Measurements from ENCODE around the gene DOCK11.

Gene DOCK11

DNA sequence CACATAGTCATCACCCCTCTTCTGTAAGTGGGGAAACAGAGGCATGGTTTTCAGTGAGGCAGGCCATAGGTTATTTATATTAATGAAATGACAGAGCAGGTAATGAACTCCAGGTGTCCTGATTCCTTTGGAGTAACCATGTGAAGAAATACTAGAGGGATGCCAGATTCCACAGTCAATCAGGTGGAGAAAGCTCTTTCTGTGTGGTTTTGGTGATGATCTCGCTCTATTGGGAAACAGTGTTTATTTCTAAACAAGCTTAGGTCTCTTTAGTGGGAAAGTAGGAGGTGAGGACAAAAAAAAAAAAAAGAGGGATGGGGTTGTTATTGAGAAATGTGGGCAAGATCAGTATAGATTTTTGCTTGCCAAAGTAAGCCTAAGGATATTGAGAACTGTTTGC is 12.2 kb downstream of the DOCK11 start:
- peaks cover 0 to 33% (median 21%) of the 10 kb centered on the region in 4 experiments for H3K4me1 ChIP-seq (ENCODE audit: control extremely low read depth in 1 of 4, control insufficient read depth in 4 of 4, insufficient read depth in 4 of 4, low read length in 3 of 4)
- POLR2A ChIA-PET, result no interaction called here
- no peaks in the 10 kb centered on the region for H3K9me3 ChIP-seq (ENCODE audit: control extremely low read depth in 1 of 5, control insufficient read depth in 4 of 5, insufficient read depth in 2 of 5, low read depth in 1 of 5, low read length in 4 of 5)
- H3K4me3 ChIP-seq (ENCODE audit: control insufficient read depth in 1 of 7, extremely low read depth in 1 of 7, insufficient read depth in 4 of 7, low read depth in 2 of 7, low read length in 6 of 7), result no peak overlapping the region
- WGBS (ENCODE audit: insufficient coverage), result 70% methylated on average over 1 of the region's 1 CpG
- H3K36me3 ChIP-seq (ENCODE audit: control insufficient read depth in 4 of 4, insufficient read depth in 4 of 4, low read length in 3 of 4), result peaks cover 0 to 5% (median 0%) of the 10 kb centered on the region in 4 experiments
- CTCF ChIA-PET, result interaction anchor here (1.0 to 1.1 kb wide), 2 partner anchors 14 to 42 kb away, joined by 3 to 4 read pairs; no protein-coding TSS in a partner anchor
- no peak for DNase-seq
- H3K27ac ChIP-seq (ENCODE audit: insufficient read depth in 1 of 2, low read depth in 1 of 2, low read length in 2 of 2, poor library complexity in 1 of 2, severe bottlenecking in 2 of 2), result no peak overlapping the region
- H3K27me3 ChIP-seq (replicated peaks in 2 of 5; ENCODE audit: control insufficient read depth in 4 of 5, insufficient read depth in 5 of 5, low read length in 4 of 5), result no peaks in the 10 kb centered on the region

DNA sequence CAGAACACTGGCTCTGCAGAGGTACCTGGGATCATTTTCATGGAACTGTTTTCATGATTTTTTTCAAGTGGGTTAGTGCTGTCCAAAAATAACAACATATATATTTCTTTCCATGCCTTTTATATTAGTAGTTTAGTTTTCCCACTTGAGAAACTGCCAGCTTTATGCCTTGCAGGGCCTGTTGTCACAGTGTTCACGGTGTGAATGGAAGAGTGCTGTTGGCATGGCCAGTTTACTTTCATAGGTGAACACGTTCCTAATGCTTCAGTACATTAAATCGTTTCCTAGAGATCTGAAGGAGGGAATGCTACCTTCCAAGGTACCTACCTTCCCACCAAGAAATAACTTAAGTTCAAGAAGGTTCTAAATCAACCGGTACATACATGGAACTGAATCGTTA is 12.6 kb downstream of the DOCK11 start:
- Histone ChIP-seq H3K4me3 (ENCODE audit: control insufficient read depth in 1 of 7, extremely low read depth in 1 of 7, insufficient read depth in 4 of 7, low read depth in 2 of 7, low read length in 6 of 7) (no peak overlapping the region), H3K27ac (ENCODE audit: insufficient read depth in 1 of 2, low read depth in 1 of 2, low read length in 2 of 2, poor library complexity in 1 of 2, severe bottlenecking in 2 of 2) (no peak overlapping the region), H3K27me3 (replicated peaks in 2 of 5; ENCODE audit: control insufficient read depth in 4 of 5, insufficient read depth in 5 of 5, low read length in 4 of 5) (no peaks in the 10 kb centered on the region), H3K9me3 (ENCODE audit: control extremely low read depth in 1 of 5, control insufficient read depth in 4 of 5, insufficient read depth in 2 of 5, low read depth in 1 of 5, low read length in 4 of 5) (no peaks in the 10 kb centered on the region), H3K4me1 (ENCODE audit: control extremely low read depth in 1 of 4, control insufficient read depth in 4 of 4, insufficient read depth in 4 of 4, low read length in 3 of 4) (peaks cover 0 to 28% (median 19%) of the 10 kb centered on the region in 4 experiments), H3K36me3 (ENCODE audit: control insufficient read depth in 4 of 4, insufficient read depth in 4 of 4, low read length in 3 of 4) (peaks cover 0 to 5% (median 1%) of the 10 kb centered on the region in 4 experiments)
- CTCF ChIA-PET, result interaction anchor here (1.0 to 1.1 kb wide), 2 partner anchors 13 to 41 kb away, joined by 3 to 4 read pairs; no protein-coding TSS in a partner anchor
- DNase-seq, result no peak
- WGBS (ENCODE audit: insufficient coverage), result 84% methylated on average over 5 of the region's 5 CpGs
- POLR2A ChIA-PET, result no interaction called here

DNA sequence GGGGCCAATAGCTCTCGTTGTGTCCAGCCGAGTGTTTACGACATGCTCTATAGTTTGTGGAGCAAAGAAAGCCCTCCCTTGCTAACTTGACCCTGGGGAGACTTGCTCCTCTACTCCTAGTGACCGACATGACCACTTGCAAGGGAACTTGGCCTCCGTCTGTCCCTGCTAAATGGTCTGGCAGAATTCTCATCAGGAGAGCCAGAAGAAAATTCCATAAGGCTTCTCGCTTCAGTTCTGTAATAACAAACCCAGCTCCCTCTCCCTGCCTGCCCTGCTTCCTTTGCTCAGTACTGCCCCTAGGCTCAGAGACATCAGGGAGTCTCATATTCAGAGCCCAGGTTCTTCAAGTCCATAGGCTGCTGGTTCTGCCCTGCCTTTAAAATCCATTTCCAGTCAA is 13.0 kb downstream of the DOCK11 start:
- Histone ChIP-seq H3K27ac (ENCODE audit: insufficient read depth in 1 of 2, low read depth in 1 of 2, low read length in 2 of 2, poor library complexity in 1 of 2, severe bottlenecking in 2 of 2) (no peak overlapping the region), H3K4me1 (ENCODE audit: control extremely low read depth in 1 of 4, control insufficient read depth in 4 of 4, insufficient read depth in 4 of 4, low read length in 3 of 4) (peaks cover 0 to 24% (median 15%) of the 10 kb centered on the region in 4 experiments), H3K4me3 (ENCODE audit: control insufficient read depth in 1 of 7, extremely low read depth in 1 of 7, insufficient read depth in 4 of 7, low read depth in 2 of 7, low read length in 6 of 7) (no peak overlapping the region), H3K36me3 (ENCODE audit: control insufficient read depth in 4 of 4, insufficient read depth in 4 of 4, low read length in 3 of 4) (peaks cover 0 to 5% (median 1%) of the 10 kb centered on the region in 4 experiments), H3K9me3 (ENCODE audit: control extremely low read depth in 1 of 5, control insufficient read depth in 4 of 5, insufficient read depth in 2 of 5, low read depth in 1 of 5, low read length in 4 of 5) (no peaks in the 10 kb centered on the region), H3K27me3 (replicated peaks in 2 of 5; ENCODE audit: control insufficient read depth in 4 of 5, insufficient read depth in 5 of 5, low read length in 4 of 5) (no peaks in the 10 kb centered on the region)
- DNase-seq, result no peak
- ChIA-PET POLR2A (no interaction called here), CTCF (interaction anchor here (1.0 to 1.1 kb wide), 2 partner anchors 13 to 41 kb away, joined by 3 to 4 read pairs; no protein-coding TSS in a partner anchor)
- WGBS (ENCODE audit: insufficient coverage), result 88% methylated on average over 6 of the region's 6 CpGs

DNA sequence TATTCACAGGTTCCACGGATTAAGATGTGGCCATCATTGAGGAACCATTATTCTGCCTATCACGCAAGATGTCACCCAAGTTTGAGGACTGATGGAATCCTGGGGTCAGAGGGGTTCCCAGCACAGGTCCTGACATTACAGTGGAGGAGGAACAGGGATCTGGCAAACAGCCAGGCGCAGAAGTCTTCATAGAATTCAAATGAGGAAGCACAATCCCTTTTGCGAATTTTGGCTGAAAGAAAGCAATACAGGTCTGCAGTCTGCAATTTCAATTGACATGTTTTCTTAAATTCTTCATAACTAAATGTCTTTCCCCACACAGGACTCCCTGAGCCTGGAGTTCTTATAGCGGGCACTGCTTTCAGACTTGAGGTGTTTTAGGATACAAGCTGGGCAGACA is 14.5 kb downstream of the DOCK11 start:
- no peak overlapping the region for H3K4me3 ChIP-seq (ENCODE audit: control insufficient read depth in 1 of 7, extremely low read depth in 1 of 7, insufficient read depth in 4 of 7, low read depth in 2 of 7, low read length in 6 of 7)
- no peak overlapping the region for H3K27ac ChIP-seq (ENCODE audit: insufficient read depth in 1 of 2, low read depth in 1 of 2, low read length in 2 of 2, poor library complexity in 1 of 2, severe bottlenecking in 2 of 2)
- H3K9me3 ChIP-seq (ENCODE audit: control extremely low read depth in 1 of 5, control insufficient read depth in 4 of 5, insufficient read depth in 2 of 5, low read depth in 1 of 5, low read length in 4 of 5), result peaks cover 0 to 7% (median 0%) of the 10 kb centered on the region in 5 experiments
- H3K36me3 ChIP-seq (ENCODE audit: control insufficient read depth in 4 of 4, insufficient read depth in 4 of 4, low read length in 3 of 4), result peaks cover 0 to 13% (median 7%) of the 10 kb centered on the region in 4 experiments
- ChIA-PET POLR2A (no interaction called here), CTCF (interaction anchor here (0.9 kb wide), 1 partner anchor 13 kb away, joined by 3 read pairs; no protein-coding TSS in a partner anchor)
- no peaks in the 10 kb centered on the region for H3K27me3 ChIP-seq (replicated peaks in 2 of 5; ENCODE audit: control insufficient read depth in 4 of 5, insufficient read depth in 5 of 5, low read length in 4 of 5)
- WGBS (ENCODE audit: insufficient coverage), result 60% methylated on average over 4 of the region's 5 CpGs
- DNase-seq, result peak in 2 of 3 donors; percentile 35 to 45
- H3K4me1 ChIP-seq (ENCODE audit: control extremely low read depth in 1 of 4, control insufficient read depth in 4 of 4, insufficient read depth in 4 of 4, low read length in 3 of 4), result peaks cover 0 to 13% (median 5%) of the 10 kb centered on the region in 4 experiments

DNA sequence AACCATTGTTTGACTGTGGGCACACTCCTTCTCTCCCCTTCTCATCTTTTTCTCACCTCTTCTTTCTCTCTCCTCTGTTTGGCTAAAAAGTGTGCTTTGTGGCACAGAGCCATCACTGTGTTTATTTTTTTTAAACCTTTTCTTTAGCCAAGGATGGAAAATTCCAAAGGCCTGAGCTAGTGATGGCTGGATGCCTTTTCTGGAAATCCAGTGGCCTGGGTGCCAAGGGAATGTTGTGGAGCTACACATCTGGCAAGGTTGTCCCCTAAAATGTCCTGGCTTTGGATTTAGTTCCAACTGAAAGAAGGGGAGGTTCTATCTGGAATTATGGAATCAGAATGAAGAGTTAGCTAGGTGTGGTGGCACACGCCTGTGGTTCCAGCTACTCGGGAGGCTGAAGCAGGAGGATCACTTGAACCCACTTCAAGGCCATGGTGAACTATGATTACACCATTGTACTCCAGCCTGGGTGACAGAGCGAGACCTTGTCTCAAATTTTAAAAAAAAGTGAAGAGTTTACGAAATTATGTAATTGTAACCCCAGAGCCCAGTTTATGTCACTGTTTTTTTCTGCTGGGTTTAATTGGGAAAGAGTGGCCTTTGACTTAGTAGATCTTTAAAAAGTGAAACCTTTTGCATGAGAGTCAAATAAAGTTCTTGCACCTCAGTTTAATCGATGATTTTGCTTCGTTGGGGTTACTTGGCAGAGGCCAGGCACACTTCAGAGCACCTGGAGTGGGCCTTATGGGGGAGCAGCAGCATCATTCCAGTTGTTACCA is 17.7 kb downstream of the DOCK11 start:
- Histone ChIP-seq H3K36me3 (ENCODE audit: control insufficient read depth in 4 of 4, insufficient read depth in 4 of 4, low read length in 3 of 4) (peaks cover 0 to 13% (median 7%) of the 10 kb centered on the region in 4 experiments), H3K9me3 (ENCODE audit: control extremely low read depth in 1 of 5, control insufficient read depth in 4 of 5, insufficient read depth in 2 of 5, low read depth in 1 of 5, low read length in 4 of 5) (peaks cover 0 to 7% (median 0%) of the 10 kb centered on the region in 5 experiments), H3K4me1 (ENCODE audit: control extremely low read depth in 1 of 4, control insufficient read depth in 4 of 4, insufficient read depth in 4 of 4, low read length in 3 of 4) (peaks cover 0 to 10% (median under 1%) of the 10 kb centered on the region in 4 experiments), H3K27me3 (replicated peaks in 2 of 5; ENCODE audit: control insufficient read depth in 4 of 5, insufficient read depth in 5 of 5, low read length in 4 of 5) (no peaks in the 10 kb centered on the region), H3K27ac (ENCODE audit: insufficient read depth in 1 of 2, low read depth in 1 of 2, low read length in 2 of 2, poor library complexity in 1 of 2, severe bottlenecking in 2 of 2) (no peak overlapping the region), H3K4me3 (ENCODE audit: control insufficient read depth in 1 of 7, extremely low read depth in 1 of 7, insufficient read depth in 4 of 7, low read depth in 2 of 7, low read length in 6 of 7) (no peak overlapping the region)
- ChIA-PET CTCF (interaction anchor here (0.9 kb wide), 1 partner anchor 11 kb away, joined by 4 read pairs; no protein-coding TSS in a partner anchor), POLR2A (no interaction called here)
- no peak for DNase-seq
- WGBS (ENCODE audit: insufficient coverage), result 87% methylated on average over 6 of the region's 6 CpGs

DNA sequence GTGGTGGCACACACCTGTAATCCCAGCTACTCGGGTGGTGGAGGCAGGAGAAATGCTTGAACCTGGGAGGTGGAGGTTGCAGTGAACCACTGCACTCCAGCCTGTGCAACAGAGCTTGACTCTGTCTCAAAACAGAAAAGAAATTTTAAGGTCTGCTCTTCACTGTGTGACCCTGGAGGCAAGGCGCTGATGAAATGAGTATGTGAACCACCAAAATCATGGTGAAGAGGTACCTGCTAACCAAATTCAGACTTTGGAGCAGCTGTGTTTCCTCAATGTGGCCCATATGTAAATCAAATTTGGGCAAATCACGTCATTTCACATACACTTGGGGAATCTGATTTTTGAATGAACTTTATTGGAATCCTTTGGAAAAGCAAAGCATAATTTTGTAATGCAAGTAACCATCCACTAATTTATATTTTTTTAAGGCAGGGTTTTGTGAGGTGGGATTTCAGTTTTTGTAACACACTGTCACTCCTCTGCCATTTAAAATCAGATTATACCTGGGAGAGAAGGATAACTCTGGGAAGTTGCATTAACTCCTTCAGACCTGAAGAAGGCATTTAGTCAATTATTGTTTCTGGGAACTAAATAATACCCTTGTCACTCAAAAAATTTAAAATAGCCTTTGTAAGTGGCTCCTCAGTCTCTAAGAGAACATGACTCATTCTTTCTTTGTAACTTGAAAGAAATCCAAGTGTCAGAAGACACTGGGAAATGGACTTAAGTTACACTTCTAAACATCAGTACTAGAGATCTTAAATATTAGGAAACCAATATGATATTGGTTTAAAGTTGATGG is 24.0 kb downstream of the DOCK11 start:
- no peak overlapping the region for H3K4me3 ChIP-seq (ENCODE audit: control insufficient read depth in 1 of 7, extremely low read depth in 1 of 7, insufficient read depth in 4 of 7, low read depth in 2 of 7, low read length in 6 of 7)
- 92% methylated on average over 2 of the region's 3 CpGs for WGBS (ENCODE audit: insufficient coverage)
- H3K27ac ChIP-seq (ENCODE audit: insufficient read depth in 1 of 2, low read depth in 1 of 2, low read length in 2 of 2, poor library complexity in 1 of 2, severe bottlenecking in 2 of 2), result peak overlapping the region in 1 of 2 experiments; percentile 54
- peaks cover 0 to 9% (median 3%) of the 10 kb centered on the region in 4 experiments for H3K36me3 ChIP-seq (ENCODE audit: control insufficient read depth in 4 of 4, insufficient read depth in 4 of 4, low read length in 3 of 4)
- no peak for DNase-seq
- H3K4me1 ChIP-seq (ENCODE audit: control extremely low read depth in 1 of 4, control insufficient read depth in 4 of 4, insufficient read depth in 4 of 4, low read length in 3 of 4), result peaks cover 0 to 18% (median 1%) of the 10 kb centered on the region in 4 experiments
- ChIA-PET POLR2A (no interaction called here), CTCF (interaction anchor here (0.9 to 1.5 kb wide), 2 partner anchors 13 to 28 kb away, joined by 3 to 5 read pairs; no protein-coding TSS in a partner anchor)
- no peaks in the 10 kb centered on the region for H3K27me3 ChIP-seq (replicated peaks in 2 of 5; ENCODE audit: control insufficient read depth in 4 of 5, insufficient read depth in 5 of 5, low read length in 4 of 5)
- peaks cover 0 to 4% (median 0%) of the 10 kb centered on the region in 5 experiments for H3K9me3 ChIP-seq (ENCODE audit: control extremely low read depth in 1 of 5, control insufficient read depth in 4 of 5, insufficient read depth in 2 of 5, low read depth in 1 of 5, low read length in 4 of 5)

Data from common myeloid progenitor, CD34-positive (primary cell).